HepG2 (cell line): ENCODE measurements around the gene PLEKHD1. TPM values are rescaled to one million over a fixed set of nuclear protein-coding genes. Genes with fewer than 3 reads are reported as not detected.

Experiments used
- ATAD3A ChIP-seq: sonication (generic); formaldehyde crosslinking; IDR thresholded peaks from 2 replicates; pipeline ENCODE4 v1.4.0; 2020; ENCODE audit warnings: missing genetic modification reagents
- FOXP1 ChIP-seq, 2 experiments: fragments of 450-650 bp in 1 of 2; IDR thresholded peaks; 2 replicates each; pipeline ENCODE4 v1.6.1; 2017 to 2018; ENCODE audit warnings: antibody characterized with exemption in 1 of 2
- HOXD1 ChIP-seq: sonication (generic); formaldehyde crosslinking; IDR thresholded peaks from 2 replicates; pipeline ENCODE4 v1.5.0; 2020; ENCODE audit warnings: missing genetic modification reagents
- ZFY ChIP-seq: sonication (generic); formaldehyde crosslinking; IDR thresholded peaks from 2 replicates; pipeline ENCODE4 v1.4.0; 2020; ENCODE audit warnings: missing genetic modification reagents
- ZNF660 ChIP-seq: sonication (generic); formaldehyde crosslinking; IDR thresholded peaks from 2 replicates; pipeline ENCODE4 v1.5.1; 2020; ENCODE audit warnings: mild to moderate bottlenecking, low read depth, missing genetic modification reagents, borderline replicate concordance
- ZNF674 ChIP-seq: sonication (generic); formaldehyde crosslinking; IDR thresholded peaks from 2 replicates; pipeline ENCODE4 v1.5.0; 2020; ENCODE audit warnings: low read depth, mild to moderate bottlenecking, missing genetic modification reagents
- polyA plus RNA-seq, 8 experiments: library from polyadenylated mRNA; depleted of rRNA in 3 of 8; stranded (reverse) in 7 of 8; unstranded in 1 of 8; fragments of >200 nt; fragmentation: Illumina TruSeq in 4 of 8; extraction: Trizol in 4 of 8; gene quantifications; 2 replicates each; pipeline versions ENCODE4 v1.2.1 to v1.2.3, GENCODE V29; 2011 to 2016; ENCODE audit warnings: low read depth in 4 of 8, missing spikeins in 1 of 8, mixed read lengths in 1 of 8; ENCODE audit not compliant: insufficient read depth in 1 of 8
- total RNA-seq, 5 experiments: library from RNA; depleted of rRNA; stranded (reverse); fragments of >200 nt; fragmentation: Illumina TruSeq; extraction: Trizol; gene quantifications; 2 replicates each; pipeline ENCODE4 v1.2.3, GENCODE V29; 2016; ENCODE audit warnings: low read depth in 1 of 5
- TF ChIP-seq, protein P1 (sequence below): sonication (generic); formaldehyde crosslinking; IDR thresholded peaks from 2 replicates; pipeline ENCODE4 v1.4.0; 2020; ENCODE audit warnings: mild to moderate bottlenecking, missing genetic modification reagents, borderline replicate concordance
- TF ChIP-seq, protein P2 (sequence below): sonication (generic); formaldehyde crosslinking; IDR thresholded peaks from 2 replicates; pipeline ENCODE4 v1.8.1; 2023; ENCODE audit warnings: missing genetic modification reagents, mild to moderate bottlenecking, borderline replicate concordance
- TF ChIP-seq, protein P3 (sequence below): sonication (generic); formaldehyde crosslinking; IDR thresholded peaks from 2 replicates; pipeline ENCODE4 v1.5.1; 2020; ENCODE audit warnings: missing genetic modification reagents, mild to moderate bottlenecking, borderline replicate concordance

Gene PLEKHD1
- total and polyA plus RNA-seq, 2 of the 13 experiments (the other 11 are each of a cell fraction or from before 2014, with no cell fraction given), result 0.01 TPM; not detected in 1

DNA sequence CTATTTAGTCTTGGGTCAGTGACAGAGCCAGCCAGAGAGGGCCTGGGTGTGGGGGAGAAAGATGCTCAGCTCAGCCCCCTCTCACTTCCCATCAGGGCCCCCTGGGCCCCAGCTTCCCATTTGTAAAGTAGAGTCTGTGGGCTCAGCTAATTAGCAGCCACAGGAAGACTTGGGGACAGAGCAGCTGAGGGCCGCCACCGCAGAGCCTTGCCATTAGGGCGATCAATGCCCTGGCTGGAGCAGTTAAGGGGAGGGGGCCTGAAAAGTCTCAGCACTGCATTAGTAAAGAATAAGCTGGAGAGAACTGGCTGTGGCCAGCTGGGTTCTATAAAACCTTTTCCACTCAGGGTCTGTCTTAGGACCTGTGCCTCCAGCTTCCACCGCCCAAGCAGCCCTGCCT, 2.7 kb downstream of the PLEKHD1 start (continued):
- TF ChIP-seq, protein P1, sequence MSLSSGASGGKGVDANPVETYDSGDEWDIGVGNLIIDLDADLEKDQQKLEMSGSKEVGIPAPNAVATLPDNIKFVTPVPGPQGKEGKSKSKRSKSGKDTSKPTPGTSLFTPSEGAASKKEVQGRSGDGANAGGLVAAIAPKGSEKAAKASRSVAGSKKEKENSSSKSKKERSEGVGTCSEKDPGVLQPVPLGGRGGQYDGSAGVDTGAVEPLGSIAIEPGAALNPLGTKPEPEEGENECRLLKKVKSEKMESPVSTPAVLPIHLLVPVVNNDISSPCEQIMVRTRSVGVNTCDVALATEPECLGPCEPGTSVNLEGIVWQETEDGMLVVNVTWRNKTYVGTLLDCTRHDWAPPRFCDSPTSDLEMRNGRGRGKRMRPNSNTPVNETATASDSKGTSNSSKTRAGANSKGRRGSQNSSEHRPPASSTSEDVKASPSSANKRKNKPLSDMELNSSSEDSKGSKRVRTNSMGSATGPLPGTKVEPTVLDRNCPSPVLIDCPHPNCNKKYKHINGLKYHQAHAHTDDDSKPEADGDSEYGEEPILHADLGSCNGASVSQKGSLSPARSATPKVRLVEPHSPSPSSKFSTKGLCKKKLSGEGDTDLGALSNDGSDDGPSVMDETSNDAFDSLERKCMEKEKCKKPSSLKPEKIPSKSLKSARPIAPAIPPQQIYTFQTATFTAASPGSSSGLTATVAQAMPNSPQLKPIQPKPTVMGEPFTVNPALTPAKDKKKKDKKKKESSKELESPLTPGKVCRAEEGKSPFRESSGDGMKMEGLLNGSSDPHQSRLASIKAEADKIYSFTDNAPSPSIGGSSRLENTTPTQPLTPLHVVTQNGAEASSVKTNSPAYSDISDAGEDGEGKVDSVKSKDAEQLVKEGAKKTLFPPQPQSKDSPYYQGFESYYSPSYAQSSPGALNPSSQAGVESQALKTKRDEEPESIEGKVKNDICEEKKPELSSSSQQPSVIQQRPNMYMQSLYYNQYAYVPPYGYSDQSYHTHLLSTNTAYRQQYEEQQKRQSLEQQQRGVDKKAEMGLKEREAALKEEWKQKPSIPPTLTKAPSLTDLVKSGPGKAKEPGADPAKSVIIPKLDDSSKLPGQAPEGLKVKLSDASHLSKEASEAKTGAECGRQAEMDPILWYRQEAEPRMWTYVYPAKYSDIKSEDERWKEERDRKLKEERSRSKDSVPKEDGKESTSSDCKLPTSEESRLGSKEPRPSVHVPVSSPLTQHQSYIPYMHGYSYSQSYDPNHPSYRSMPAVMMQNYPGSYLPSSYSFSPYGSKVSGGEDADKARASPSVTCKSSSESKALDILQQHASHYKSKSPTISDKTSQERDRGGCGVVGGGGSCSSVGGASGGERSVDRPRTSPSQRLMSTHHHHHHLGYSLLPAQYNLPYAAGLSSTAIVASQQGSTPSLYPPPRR (CRISPR knock-in tag), result no peak
- TF ChIP-seq, protein P2, sequence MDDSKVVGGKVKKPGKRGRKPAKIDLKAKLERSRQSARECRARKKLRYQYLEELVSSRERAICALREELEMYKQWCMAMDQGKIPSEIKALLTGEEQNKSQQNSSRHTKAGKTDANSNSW (CRISPR knock-in tag), result no peak
- TF ChIP-seq ZFY (CRISPR knock-in tag), result no peak
- TF ChIP-seq, protein P3, sequence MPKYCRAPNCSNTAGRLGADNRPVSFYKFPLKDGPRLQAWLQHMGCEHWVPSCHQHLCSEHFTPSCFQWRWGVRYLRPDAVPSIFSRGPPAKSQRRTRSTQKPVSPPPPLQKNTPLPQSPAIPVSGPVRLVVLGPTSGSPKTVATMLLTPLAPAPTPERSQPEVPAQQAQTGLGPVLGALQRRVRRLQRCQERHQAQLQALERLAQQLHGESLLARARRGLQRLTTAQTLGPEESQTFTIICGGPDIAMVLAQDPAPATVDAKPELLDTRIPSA (CRISPR knock-in tag), result no peak
- TF ChIP-seq ZNF674 (CRISPR knock-in tag), result no peak
- no peak for TF ChIP-seq ZNF660 (CRISPR knock-in tag)
- no peak for TF ChIP-seq HOXD1 (CRISPR knock-in tag)
- no peak for TF ChIP-seq FOXP1 (IDR thresholded peaks at IDR 0.05)
- TF ChIP-seq FOXP1 (CRISPR knock-in tag; IDR thresholded peaks at IDR 0.05), result no peak
- no peak for TF ChIP-seq ATAD3A
